Neural cell (in vitro differentiated cells): ENCODE results near the gene CD81. TPM values are rescaled to one million over a fixed set of nuclear protein-coding genes. Genes with fewer than 3 reads are reported as not detected.

ENCODE experiments used
- H2AFZ ChIP-seq: fragments of 200-600, 300-800 bp; sonication (generic), shearing (Covaris generic); 2 replicates; pipeline ENCODE4 v1.6.0; 2014; ENCODE audit warnings: low read depth, mild to moderate bottlenecking, antibody characterized with exemption, low read length, moderate library complexity
- H3F3A ChIP-seq: fragments of 200-600 bp; shearing (Covaris generic); 2 replicates; pipeline ENCODE4 v1.6.1; 2016; ENCODE audit warnings: mild to moderate bottlenecking, moderate library complexity, mixed read lengths, antibody characterized with exemption, low read length; ENCODE audit not compliant: insufficient read depth, poor library complexity, severe bottlenecking
- H3K27ac ChIP-seq: fragments of 200-600, 300-800 bp; sonication (generic), shearing (Covaris generic); 2 replicates; pipeline ENCODE4 v1.5.1; 2014; ENCODE audit warnings: mild to moderate bottlenecking, low read length, moderate library complexity
- H3K27me3 ChIP-seq: fragments of 300-800, 200-600 bp; sonication (generic), shearing (Covaris generic); 2 replicates; pipeline ENCODE4 v1.6.0; 2014; ENCODE audit warnings: mild to moderate bottlenecking, low read depth, low read length, moderate library complexity; ENCODE audit not compliant: insufficient read depth
- H3K36me3 ChIP-seq: fragments of 300-800, 200-600 bp; sonication (generic), shearing (Covaris generic); 2 replicates; pipeline ENCODE4 v1.5.1; 2014; ENCODE audit warnings: mild to moderate bottlenecking, antibody characterized with exemption, low read length, moderate library complexity; ENCODE audit not compliant: insufficient read depth
- H3K4me2 ChIP-seq: fragments of 300-800, 200-600 bp; sonication (generic), shearing (Covaris generic); 2 replicates; pipeline ENCODE4 v1.6.0; 2014; ENCODE audit warnings: mild to moderate bottlenecking, low read length
- H3K4me3 ChIP-seq: fragments of 300-800, 200-600 bp; sonication (generic), shearing (Covaris generic); 2 replicates; pipeline ENCODE4 v1.5.1; 2014; ENCODE audit warnings: mild to moderate bottlenecking, low read length, moderate library complexity
- H3K79me2 ChIP-seq: fragments of 200-600 bp; shearing (Covaris generic); replicated peaks from 2 replicates; pipeline ENCODE4 v1.6.0; 2014; ENCODE audit warnings: mild to moderate bottlenecking, low read length, moderate library complexity; ENCODE audit not compliant: insufficient read depth
- H3K9ac ChIP-seq: fragments of 300-800, 200-600 bp; sonication (generic), shearing (Covaris generic); 2 replicates; pipeline ENCODE4 v1.6.1; 2016; ENCODE audit warnings: mild to moderate bottlenecking, low read length, mixed read lengths
- H3K9me2 ChIP-seq: fragments of 200-600 bp; shearing (Covaris generic); 2 replicates; pipeline ENCODE4 v1.6.1; 2016; ENCODE audit warnings: mild to moderate bottlenecking, low read length, mixed read lengths; ENCODE audit not compliant: insufficient read depth
- H3K9me3 ChIP-seq: fragments of 200-600, 300-800 bp; sonication (generic), shearing (Covaris generic); 2 replicates; pipeline ENCODE4 v1.6.1; 2016; ENCODE audit warnings: mild to moderate bottlenecking, mixed run types, low read length, moderate library complexity, mixed read lengths
- H4K20me1 ChIP-seq: fragments of 200-600 bp; shearing (Covaris generic); 2 replicates; pipeline ENCODE4 v1.6.1; 2016; ENCODE audit warnings: mild to moderate bottlenecking, mixed run types; ENCODE audit not compliant: insufficient read depth
- EP300 ChIP-seq: fragments of 450-650 bp; conservative IDR thresholded peaks from 2 replicates; pipeline ENCODE4 v1.6.1; 2014; ENCODE audit warnings: antibody characterized with exemption, mild to moderate bottlenecking, moderate library complexity; ENCODE audit not compliant: poor library complexity, severe bottlenecking
- EZH2 ChIP-seq: fragments of 200-600, 300-800 bp; shearing (Covaris generic), sonication (generic); IDR thresholded peaks from 2 replicates; pipeline ENCODE4 v1.6.1; 2014; ENCODE audit warnings: antibody characterized with exemption, low read length, borderline replicate concordance, mild to moderate bottlenecking; ENCODE audit not compliant: insufficient read depth, poor library complexity, severe bottlenecking
- MXI1 ChIP-seq: fragments of 450-650 bp; conservative IDR thresholded peaks from 2 replicates; pipeline ENCODE4 v1.6.1; 2014; ENCODE audit warnings: antibody characterized with exemption, mild to moderate bottlenecking; ENCODE audit not compliant: poor library complexity, severe bottlenecking
- POLR2AphosphoS5 ChIP-seq: IDR thresholded peaks from 2 replicates; pipeline ENCODE4 v1.6.1; 2012
- RAD21 ChIP-seq: fragments of 450-650 bp; conservative IDR thresholded peaks from 2 replicates; pipeline ENCODE4 v1.6.1; 2014; ENCODE audit warnings: antibody characterized with exemption, mild to moderate bottlenecking, moderate library complexity
- SMC3 ChIP-seq: fragments of 450-650 bp; conservative IDR thresholded peaks from 2 replicates; pipeline ENCODE4 v1.6.1; 2014; ENCODE audit warnings: antibody characterized with exemption, mild to moderate bottlenecking, moderate library complexity; ENCODE audit not compliant: poor library complexity
- TAF1 ChIP-seq: IDR thresholded peaks from 2 replicates; pipeline ENCODE4 v1.6.1; 2012; ENCODE audit warnings: low read depth
- polyA plus RNA-seq: library from polyadenylated mRNA; depleted of rRNA; stranded (reverse); fragments of >200 nt; gene quantifications from 2 replicates; pipeline ENCODE4 v1.2.3, GENCODE V29; 2014
- TF ChIP-seq, protein P1 (sequence below): IDR thresholded peaks from 2 replicates; pipeline ENCODE4 v1.6.1; 2012; ENCODE audit warnings: borderline replicate concordance
- TF ChIP-seq, protein P2 (sequence below): fragments of 450-650 bp; IDR thresholded peaks from 2 replicates; pipeline ENCODE4 v1.5.1; 2014; ENCODE audit warnings: antibody characterized with exemption, mild to moderate bottlenecking, moderate library complexity; ENCODE audit not compliant: poor library complexity, severe bottlenecking

Gene CD81
- polyA plus RNA-seq, 1 donor from 2014 or later, result 97.8 TPM

DNA sequence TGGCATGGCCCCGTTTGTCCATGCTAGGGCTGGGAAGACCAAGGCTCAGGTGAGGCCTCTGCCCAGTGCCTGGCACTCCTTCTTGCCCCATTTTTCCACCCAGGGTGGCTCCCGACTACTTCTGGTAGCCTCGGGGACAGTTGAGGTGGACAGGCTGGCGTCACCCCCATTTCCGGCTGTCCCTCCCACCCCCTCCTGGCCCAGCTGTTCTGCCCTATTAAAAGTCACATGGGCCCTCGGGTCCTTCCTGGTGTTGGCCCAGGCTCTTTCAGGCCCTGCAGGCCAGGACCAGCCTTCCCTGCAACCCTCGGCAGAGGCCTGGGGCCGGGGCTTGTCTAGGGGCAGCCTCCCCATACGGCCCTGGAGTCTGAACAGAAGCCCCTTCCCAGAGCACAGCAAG is 9.5 kb downstream of the CD81 start:
- Histone ChIP-seq H3K27ac (no peak overlapping the region), H3K79me2 (peaks cover 21% of the 10 kb centered on the region), H3K27me3 (no peaks in the 10 kb centered on the region), H3K4me3 (no peak overlapping the region), H3K9me2 (no peaks in the 10 kb centered on the region), H2AFZ (no peak overlapping the region), H3F3A (no peaks in the 10 kb centered on the region), H4K20me1 (no peaks in the 10 kb centered on the region), H3K9me3 (no peaks in the 10 kb centered on the region), H3K9ac (no peak overlapping the region), H3K4me2 (no peak overlapping the region), H3K36me3 (no peaks in the 10 kb centered on the region)
- no peak for TF ChIP-seq EP300
- TF ChIP-seq EZH2, result no peak
- TF ChIP-seq POLR2AphosphoS5, result no peak
- TF ChIP-seq MXI1, result no peak
- TF ChIP-seq, protein P1, sequence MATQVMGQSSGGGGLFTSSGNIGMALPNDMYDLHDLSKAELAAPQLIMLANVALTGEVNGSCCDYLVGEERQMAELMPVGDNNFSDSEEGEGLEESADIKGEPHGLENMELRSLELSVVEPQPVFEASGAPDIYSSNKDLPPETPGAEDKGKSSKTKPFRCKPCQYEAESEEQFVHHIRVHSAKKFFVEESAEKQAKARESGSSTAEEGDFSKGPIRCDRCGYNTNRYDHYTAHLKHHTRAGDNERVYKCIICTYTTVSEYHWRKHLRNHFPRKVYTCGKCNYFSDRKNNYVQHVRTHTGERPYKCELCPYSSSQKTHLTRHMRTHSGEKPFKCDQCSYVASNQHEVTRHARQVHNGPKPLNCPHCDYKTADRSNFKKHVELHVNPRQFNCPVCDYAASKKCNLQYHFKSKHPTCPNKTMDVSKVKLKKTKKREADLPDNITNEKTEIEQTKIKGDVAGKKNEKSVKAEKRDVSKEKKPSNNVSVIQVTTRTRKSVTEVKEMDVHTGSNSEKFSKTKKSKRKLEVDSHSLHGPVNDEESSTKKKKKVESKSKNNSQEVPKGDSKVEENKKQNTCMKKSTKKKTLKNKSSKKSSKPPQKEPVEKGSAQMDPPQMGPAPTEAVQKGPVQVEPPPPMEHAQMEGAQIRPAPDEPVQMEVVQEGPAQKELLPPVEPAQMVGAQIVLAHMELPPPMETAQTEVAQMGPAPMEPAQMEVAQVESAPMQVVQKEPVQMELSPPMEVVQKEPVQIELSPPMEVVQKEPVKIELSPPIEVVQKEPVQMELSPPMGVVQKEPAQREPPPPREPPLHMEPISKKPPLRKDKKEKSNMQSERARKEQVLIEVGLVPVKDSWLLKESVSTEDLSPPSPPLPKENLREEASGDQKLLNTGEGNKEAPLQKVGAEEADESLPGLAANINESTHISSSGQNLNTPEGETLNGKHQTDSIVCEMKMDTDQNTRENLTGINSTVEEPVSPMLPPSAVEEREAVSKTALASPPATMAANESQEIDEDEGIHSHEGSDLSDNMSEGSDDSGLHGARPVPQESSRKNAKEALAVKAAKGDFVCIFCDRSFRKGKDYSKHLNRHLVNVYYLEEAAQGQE, result no peak
- no peak for TF ChIP-seq SMC3
- TF ChIP-seq RAD21, result no peak
- TF ChIP-seq, protein P2, sequence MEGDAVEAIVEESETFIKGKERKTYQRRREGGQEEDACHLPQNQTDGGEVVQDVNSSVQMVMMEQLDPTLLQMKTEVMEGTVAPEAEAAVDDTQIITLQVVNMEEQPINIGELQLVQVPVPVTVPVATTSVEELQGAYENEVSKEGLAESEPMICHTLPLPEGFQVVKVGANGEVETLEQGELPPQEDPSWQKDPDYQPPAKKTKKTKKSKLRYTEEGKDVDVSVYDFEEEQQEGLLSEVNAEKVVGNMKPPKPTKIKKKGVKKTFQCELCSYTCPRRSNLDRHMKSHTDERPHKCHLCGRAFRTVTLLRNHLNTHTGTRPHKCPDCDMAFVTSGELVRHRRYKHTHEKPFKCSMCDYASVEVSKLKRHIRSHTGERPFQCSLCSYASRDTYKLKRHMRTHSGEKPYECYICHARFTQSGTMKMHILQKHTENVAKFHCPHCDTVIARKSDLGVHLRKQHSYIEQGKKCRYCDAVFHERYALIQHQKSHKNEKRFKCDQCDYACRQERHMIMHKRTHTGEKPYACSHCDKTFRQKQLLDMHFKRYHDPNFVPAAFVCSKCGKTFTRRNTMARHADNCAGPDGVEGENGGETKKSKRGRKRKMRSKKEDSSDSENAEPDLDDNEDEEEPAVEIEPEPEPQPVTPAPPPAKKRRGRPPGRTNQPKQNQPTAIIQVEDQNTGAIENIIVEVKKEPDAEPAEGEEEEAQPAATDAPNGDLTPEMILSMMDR, result no peak
- TF ChIP-seq TAF1, result no peak

DNA sequence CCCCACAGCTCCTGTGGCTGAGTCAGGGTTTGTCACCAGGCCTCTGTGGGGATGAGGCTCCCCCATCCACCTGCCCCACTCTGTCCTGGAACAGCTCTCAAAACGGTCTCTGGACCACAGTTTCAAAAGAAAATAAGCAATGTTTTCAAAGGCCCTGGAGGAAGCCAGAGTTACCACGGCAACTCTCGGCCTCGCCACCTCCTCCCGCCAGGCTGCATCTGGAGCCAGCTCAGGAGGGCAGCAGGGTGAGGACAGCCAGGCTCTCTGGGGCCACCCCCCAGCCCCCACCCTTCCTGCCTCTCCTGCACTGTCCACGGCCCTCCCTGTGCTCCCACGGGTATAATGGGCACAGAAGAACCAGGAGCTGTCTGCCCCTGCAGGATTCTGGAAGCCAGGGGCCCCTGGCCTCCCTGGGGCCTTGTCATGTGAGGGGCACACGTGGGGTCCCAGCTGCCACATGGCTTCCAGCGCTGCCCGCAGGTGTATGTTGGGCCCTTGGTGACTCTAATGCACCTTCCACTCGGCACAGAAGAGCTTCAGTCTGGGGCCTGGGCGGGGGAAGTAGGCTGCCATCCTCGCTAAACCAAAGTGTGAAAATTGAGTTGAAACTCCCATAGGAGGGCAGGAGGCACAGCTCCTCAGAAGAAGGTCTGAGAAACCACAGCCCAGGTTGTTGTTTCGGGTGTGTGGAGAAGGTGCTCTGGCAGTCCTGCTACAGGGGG is 10.3 kb downstream of the CD81 start:
- Histone ChIP-seq H3F3A (no peaks in the 10 kb centered on the region), H3K79me2 (peaks cover 16% of the 10 kb centered on the region), H3K27me3 (no peaks in the 10 kb centered on the region), H3K27ac (no peak overlapping the region), H2AFZ (no peak overlapping the region), H3K9me3 (no peaks in the 10 kb centered on the region), H3K4me3 (no peak overlapping the region), H4K20me1 (no peaks in the 10 kb centered on the region), H3K4me2 (no peak overlapping the region), H3K9ac (no peak overlapping the region), H3K9me2 (no peaks in the 10 kb centered on the region), H3K36me3 (no peaks in the 10 kb centered on the region)
- TF ChIP-seq EP300 (no peak), SMC3 (no peak), MXI1 (no peak), EZH2 (no peak), TAF1 (no peak), POLR2AphosphoS5 (no peak), RAD21 (no peak)
- TF ChIP-seq, protein P2, result no peak
